Right lobe of liver (tissue), 4 donors: Measurements from ENCODE around the gene COL16A1.

ENCODE experiments used
- CTCF ChIP-seq, 4 donors: fragments of 200-600 bp in 3 of 4; fragments of 450-650 bp in 1 of 4; IDR thresholded peaks; one replicate each; pipeline versions ENCODE4 v1.5.1 to v1.8.0; 2016 to 2022; ENCODE audit warnings: antibody characterized with exemption in 4 of 4, mild to moderate bottlenecking in 2 of 4
- POLR2A ChIP-seq: fragments of 450-650 bp; IDR thresholded peaks from one replicate; pipeline ENCODE4 v1.6.1; 2017; ENCODE audit warnings: antibody characterized with exemption, mild to moderate bottlenecking
- donor health status: DM: no; HTN: no; CAD: no.
- donor health status: DM: no; HTN: no; CAD: no.
- donor health status: DM: no; HTN: yes; CAD: no.

- TF ChIP-seq CTCF (IDR thresholded peaks at IDR 0.05) (no peak), POLR2A (no peak)
Observed at GRCh38 chr1:31609514-31610118, 94.2 kb downstream of the COL16A1 start.
